GM12874 (cell line): ENCODE measurements around the gene DICER1.

Source experiments
- CTCF ChIP-seq: IDR thresholded peaks from 2 replicates; pipeline ENCODE4 v1.5.1; 2011; ENCODE audit warnings: low read depth, mild to moderate bottlenecking, control low read depth, low read length, moderate library complexity; ENCODE audit not compliant: insufficient read depth

DICER1 gene

DNA sequence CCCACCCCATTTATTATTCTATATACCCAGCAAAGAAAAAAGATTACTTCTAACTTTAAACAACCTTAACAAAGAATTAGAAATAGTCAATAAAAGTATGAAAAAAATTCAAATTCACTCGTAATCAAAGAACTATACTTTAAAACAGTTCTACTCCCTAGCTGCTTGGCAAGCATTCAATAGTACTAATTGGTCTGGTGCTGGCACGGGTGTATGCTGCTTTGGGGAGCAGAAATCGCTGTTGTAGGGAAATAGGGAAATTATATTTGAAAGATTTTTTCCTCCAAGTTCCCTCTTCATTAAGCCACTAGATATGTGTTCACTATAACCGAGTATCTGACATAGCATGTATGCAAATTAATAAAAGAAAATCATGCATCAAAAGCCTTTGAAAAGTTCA is 65.7 kb downstream of the DICER1 start:
- no peak for TF ChIP-seq CTCF

DNA sequence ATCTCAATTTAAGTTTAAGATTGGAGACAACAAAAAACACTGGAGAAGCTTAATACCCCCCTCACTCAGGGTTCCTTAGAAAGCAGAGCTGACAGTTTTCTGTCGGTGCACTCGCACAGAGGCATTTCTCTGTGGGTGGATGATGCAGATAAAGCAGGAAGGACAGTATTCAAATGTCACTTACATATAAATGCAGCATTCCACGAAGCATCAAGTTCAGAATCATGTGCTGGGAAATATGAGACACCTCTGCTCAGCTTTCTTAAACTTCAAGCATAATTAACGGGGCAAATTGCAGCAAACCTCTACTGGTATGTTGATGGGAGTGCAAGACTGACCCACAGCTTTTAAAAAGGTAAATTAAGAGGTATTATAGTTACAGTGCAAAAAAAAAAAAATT is 68.7 kb downstream of the DICER1 start:
- TF ChIP-seq CTCF: no peak

GRCh38 chr14:95087619-95088018 is 69.7 kb downstream of the DICER1 start:
- no peak for TF ChIP-seq CTCF

DNA sequence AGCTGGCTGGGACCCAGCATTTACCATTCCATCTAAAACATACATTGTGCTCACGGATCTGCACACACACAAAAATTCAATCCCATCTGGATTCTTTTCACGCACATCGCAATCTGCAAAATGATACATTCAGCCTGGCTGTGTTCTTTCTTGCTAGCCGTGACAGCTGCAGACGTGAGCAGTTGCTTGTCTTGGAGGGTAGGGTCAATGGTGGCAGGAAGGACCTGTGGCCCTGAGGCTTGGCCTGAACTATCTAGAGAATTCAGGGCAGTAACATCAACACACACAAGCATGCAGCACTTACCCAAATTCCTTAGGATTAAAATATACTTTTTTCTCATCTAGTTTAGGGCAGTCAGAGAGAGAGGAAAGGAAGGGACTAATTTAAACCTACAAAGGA is 72.0 kb downstream of the DICER1 start:
- TF ChIP-seq CTCF: no peak

GRCh38 chr14:95078867-95079266 is 78.5 kb downstream of the DICER1 start:
- no peak for TF ChIP-seq CTCF

- no peak for TF ChIP-seq CTCF
These were observed 80.0 kb downstream of the DICER1 start for GRCh38 chr14:95077345-95077744.

- no peak for TF ChIP-seq CTCF
These were observed 81.5 kb downstream of the DICER1 start for GRCh38 chr14:95075789-95076188.

GRCh38 chr14:95073947-95074346 is 83.4 kb downstream of the DICER1 start:
- TF ChIP-seq CTCF: no peak
